Ectodermal cell (in vitro differentiated cells): ENCODE data around the gene HMHB1.

ENCODE experiments used
- H3K27ac ChIP-seq: 2 replicates; pipeline ENCODE4 v1.7.0; 2013; ENCODE audit warnings: mild to moderate bottlenecking, low read depth, low read length; ENCODE audit not compliant: insufficient read depth, poor library complexity, severe bottlenecking
- H3K27me3 ChIP-seq: 2 replicates; pipeline ENCODE4 v1.7.0; 2013; ENCODE audit warnings: mild to moderate bottlenecking, low read length; ENCODE audit not compliant: insufficient read depth, control insufficient read depth, poor library complexity, severe bottlenecking
- H3K36me3 ChIP-seq: one replicate; pipeline ENCODE4 v1.7.0; 2013; ENCODE audit warnings: low read length; ENCODE audit not compliant: control insufficient read depth, insufficient read depth
- H3K4me1 ChIP-seq: one replicate; pipeline ENCODE4 v1.7.0; 2013; ENCODE audit warnings: low read length; ENCODE audit not compliant: control insufficient read depth, insufficient read depth
- H3K4me3 ChIP-seq: 2 replicates; pipeline ENCODE4 v1.7.0; 2013; ENCODE audit warnings: low read depth, low read length, control low read depth; ENCODE audit not compliant: insufficient read depth
- H3K9me3 ChIP-seq: 2 replicates; pipeline ENCODE4 v1.7.0; 2013; ENCODE audit warnings: mild to moderate bottlenecking, low read length, moderate library complexity; ENCODE audit not compliant: control insufficient read depth
- WGBS, 2 experiments: methylation state at CpG; one replicate each; pipeline ENCODE4 v1.1.7; 2013; ENCODE audit warnings: missing lambda C conversion rate in 2 of 2; 5-methylcytosine and 5-hydroxymethylcytosine counted together

HMHB1 gene

GRCh38 chr5:143833177-143833576 is 21.2 kb downstream of the HMHB1 start:
- WGBS, 2 experiments: 97% methylated on average over 4 of the region's 4 CpGs
- Histone ChIP-seq H3K27me3 (no peaks in the 10 kb centered on the region), H3K9me3 (no peaks in the 10 kb centered on the region)

GRCh38 chr5:143835251-143835650 is 23.3 kb downstream of the HMHB1 start:
- Histone ChIP-seq H3K27ac (no peak overlapping the region), H3K27me3 (no peaks in the 10 kb centered on the region), H3K4me3 (no peak overlapping the region), H3K36me3 (no peaks in the 10 kb centered on the region), H3K4me1 (no peaks in the 10 kb centered on the region), H3K9me3 (no peaks in the 10 kb centered on the region)
- 94% methylated on average over 3 of the region's 3 CpGs for WGBS, 2 experiments

More at GRCh38 chr5:143833177-143833576, 21.2 kb downstream of the HMHB1 start:
- Histone ChIP-seq H3K36me3 (no peaks in the 10 kb centered on the region), H3K4me3 (no peak overlapping the region), H3K27ac (no peak overlapping the region), H3K4me1 (no peaks in the 10 kb centered on the region)

GRCh38 chr5:143836161-143836725 is 24.3 kb downstream of the HMHB1 start:
- Histone ChIP-seq H3K27ac (no peak overlapping the region), H3K9me3 (no peaks in the 10 kb centered on the region), H3K4me3 (no peak overlapping the region), H3K4me1 (no peaks in the 10 kb centered on the region), H3K27me3 (no peaks in the 10 kb centered on the region), H3K36me3 (no peaks in the 10 kb centered on the region)
- 92 to 94% methylated on average over 2 of the region's 2 CpGs for WGBS, 2 experiments

GRCh38 chr5:143837306-143837848 is 25.4 kb downstream of the HMHB1 start:
- no peak overlapping the region for H3K27ac ChIP-seq
- no peak overlapping the region for H3K4me3 ChIP-seq
- H3K27me3 ChIP-seq: no peaks in the 10 kb centered on the region
- H3K9me3 ChIP-seq: no peaks in the 10 kb centered on the region
- H3K36me3 ChIP-seq: no peaks in the 10 kb centered on the region
- WGBS, 2 experiments: 90 to 94% methylated on average over 5 to 6 of the region's 7 CpGs
- peaks cover 5% of the 10 kb centered on the region for H3K4me1 ChIP-seq

GRCh38 chr5:143841446-143841845 is 29.5 kb downstream of the HMHB1 start:
- no peak overlapping the region for H3K4me3 ChIP-seq
- H3K4me1 ChIP-seq: peaks cover 5% of the 10 kb centered on the region
- no peak overlapping the region for H3K27ac ChIP-seq
- no peaks in the 10 kb centered on the region for H3K36me3 ChIP-seq
- no peaks in the 10 kb centered on the region for H3K9me3 ChIP-seq
- H3K27me3 ChIP-seq: no peaks in the 10 kb centered on the region

- H3K36me3 ChIP-seq: no peaks in the 10 kb centered on the region
- H3K27me3 ChIP-seq: no peaks in the 10 kb centered on the region
- H3K4me3 ChIP-seq: no peak overlapping the region
- peaks cover 5% of the 10 kb centered on the region for H3K4me1 ChIP-seq
- H3K9me3 ChIP-seq: no peaks in the 10 kb centered on the region
- H3K27ac ChIP-seq: no peak overlapping the region
- WGBS, 2 experiments: 91 to 93% methylated on average over 2 of the region's 2 CpGs
These were observed 31.0 kb downstream of the HMHB1 start for GRCh38 chr5:143842920-143843319.

- WGBS, 2 experiments: 92 to 95% methylated on average over 2 of the region's 2 CpGs
- no peaks in the 10 kb centered on the region for H3K9me3 ChIP-seq
- H3K27ac ChIP-seq: no peak overlapping the region
- H3K36me3 ChIP-seq: no peaks in the 10 kb centered on the region
- H3K4me1 ChIP-seq: peaks cover 5% of the 10 kb centered on the region
- no peaks in the 10 kb centered on the region for H3K27me3 ChIP-seq
- no peak overlapping the region for H3K4me3 ChIP-seq
These were observed 31.5 kb downstream of the HMHB1 start for GRCh38 chr5:143843461-143843860.

- 96% methylated on average over 3 of the region's 3 CpGs for WGBS, 2 experiments
- Histone ChIP-seq H3K36me3 (no peaks in the 10 kb centered on the region), H3K4me3 (no peak overlapping the region), H3K27me3 (no peaks in the 10 kb centered on the region), H3K27ac (no peak overlapping the region), H3K9me3 (no peaks in the 10 kb centered on the region), H3K4me1 (no peaks in the 10 kb centered on the region)
These were observed 38.2 kb downstream of the HMHB1 start for GRCh38 chr5:143850050-143850683.

GRCh38 chr5:143851383-143851782 is 39.4 kb downstream of the HMHB1 start:
- Histone ChIP-seq H3K27me3 (no peaks in the 10 kb centered on the region), H3K9me3 (no peaks in the 10 kb centered on the region), H3K4me3 (no peak overlapping the region), H3K36me3 (no peaks in the 10 kb centered on the region), H3K27ac (no peak overlapping the region), H3K4me1 (no peaks in the 10 kb centered on the region)

GRCh38 chr5:143860211-143860610 is 48.2 kb downstream of the HMHB1 start:
- Histone ChIP-seq H3K36me3 (no peaks in the 10 kb centered on the region), H3K27me3 (no peaks in the 10 kb centered on the region), H3K27ac (no peak overlapping the region), H3K9me3 (no peaks in the 10 kb centered on the region), H3K4me1 (peaks cover under 1% of the 10 kb centered on the region), H3K4me3 (no peak overlapping the region)
- WGBS, 2 experiments: 91 to 93% methylated on average over 1 of the region's 1 CpG
